SIG-M5 treated with dmso at 0.1 percent for 504 hours (cell line): ENCODE data around the gene SZT2.
"Not testable (repeated sequence)": the region's sequence is repeated elsewhere in the genome, so short reads cannot be mapped to it uniquely, and the experiment has no call there.

Experiments
- DNase-seq: peaks from one replicate; lab custom pipeline; 2025; ENCODE audit not compliant: unreplicated experiment; lab: John Stamatoyannopoulos, UW

SZT2 gene

GRCh38 chr1:43453442-43454269, 64.0 kb downstream of the SZT2 start, which contains the start of gene HYI:
Gene HYI (minus strand): TSS chr1:43453931. CDS start chr1:43453793, 138 bp downstream.
- peak; percentile 20 for DNase-seq

DNA sequence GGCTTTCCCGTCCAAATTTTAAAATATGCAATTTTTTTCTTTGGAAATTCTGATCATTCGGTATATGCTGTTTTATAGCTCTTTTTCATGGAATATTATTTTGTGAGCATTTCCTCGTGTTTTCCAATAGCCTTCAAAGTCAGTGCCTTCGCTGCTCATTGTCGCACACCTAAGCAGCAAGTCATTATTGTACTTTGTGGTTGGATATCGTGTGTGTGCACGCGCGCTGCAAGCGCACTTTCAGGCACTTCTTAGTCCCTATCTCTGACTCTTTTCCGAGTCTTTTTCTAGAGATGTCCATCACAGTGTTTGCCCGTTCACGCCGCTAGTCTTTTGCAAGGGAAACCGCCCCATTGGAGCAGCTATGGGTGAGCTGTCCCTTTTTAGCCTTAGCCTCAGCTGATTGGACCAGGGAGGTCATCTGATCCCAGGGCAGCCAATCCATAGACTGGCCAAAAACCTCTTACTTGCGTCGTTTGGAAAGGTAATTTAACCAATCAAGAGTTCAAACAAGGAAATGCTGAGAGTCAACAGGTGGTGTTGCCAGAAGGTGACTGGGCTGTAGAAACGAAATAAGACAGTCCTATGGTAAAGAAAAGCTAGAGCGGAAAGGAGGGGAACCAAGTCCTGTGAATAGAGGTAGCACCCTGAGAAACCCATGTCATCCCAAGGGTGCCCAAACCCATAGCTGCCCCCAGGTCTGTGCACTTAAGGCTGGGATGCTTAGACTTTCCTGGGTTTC, 64.7 kb downstream of the SZT2 start:
- DNase-seq, result peak; percentile 56

DNA sequence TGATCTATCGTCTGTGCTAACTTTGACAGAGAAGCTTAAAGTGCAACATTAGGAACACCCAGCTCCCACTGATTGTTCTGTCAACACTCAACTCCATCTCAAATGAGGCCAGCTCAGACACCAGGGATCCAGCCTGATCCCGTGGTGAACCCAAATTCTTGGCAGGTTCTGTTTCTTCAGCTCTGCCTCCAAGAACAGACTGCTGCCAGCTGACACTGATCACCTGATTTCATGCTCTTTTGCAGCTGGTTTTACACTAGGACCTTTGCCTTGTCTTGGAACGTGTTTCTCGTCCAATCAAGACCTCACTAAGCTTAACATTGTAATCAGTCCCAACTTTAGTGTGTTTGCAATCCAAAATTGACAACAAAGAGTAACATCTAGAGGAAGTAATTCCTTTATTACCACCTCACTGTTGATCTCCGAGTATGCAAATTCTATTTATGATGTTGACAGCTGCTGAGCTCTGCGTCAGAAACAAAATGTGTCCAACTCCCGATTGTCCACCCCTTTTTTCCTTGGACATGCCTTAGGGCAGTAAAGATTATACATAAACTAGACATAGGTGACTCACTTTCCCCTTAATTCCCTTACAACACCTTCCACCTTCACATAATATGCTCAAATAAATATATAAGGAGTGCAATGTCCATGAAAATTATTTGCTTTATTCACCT, 65.7 kb downstream of the SZT2 start:
- DNase-seq, result no peak

- DNase-seq, result not testable (repeated sequence)
These were observed 68.7 kb downstream of the SZT2 start for GRCh38 chr1:43458379-43458778.

DNA sequence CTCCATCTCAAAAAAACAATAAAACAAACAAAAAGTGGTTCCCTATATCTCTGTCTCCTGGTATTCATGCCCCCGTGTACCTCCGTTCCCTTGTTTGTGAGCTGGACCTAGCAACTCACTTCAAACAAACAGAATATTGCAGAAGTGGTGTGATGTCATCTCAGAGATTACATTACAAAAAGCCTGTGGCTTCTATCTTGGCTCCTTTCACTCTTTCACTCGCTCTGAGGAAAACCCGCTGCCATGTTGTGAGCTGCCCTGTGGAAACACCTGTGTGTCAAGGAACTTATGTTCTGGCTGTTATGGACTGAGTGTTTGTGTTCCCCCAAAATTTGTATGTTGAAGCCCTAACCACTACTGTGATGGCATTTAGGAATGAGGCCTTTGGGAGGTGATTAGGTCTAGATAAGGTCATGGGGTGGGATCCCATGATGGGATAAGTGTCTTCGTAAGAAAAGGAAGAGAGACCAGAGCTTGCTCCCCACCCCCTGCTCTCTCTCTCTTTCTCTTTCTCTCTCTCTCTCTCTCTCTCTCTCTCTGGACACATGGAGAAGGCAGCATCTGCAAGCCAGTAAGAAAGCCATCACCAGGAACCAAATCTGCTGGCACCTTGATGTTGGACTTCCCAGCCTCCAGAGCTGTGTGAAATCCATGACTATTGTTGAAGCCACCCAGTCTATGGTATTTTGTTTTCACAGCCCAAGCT, 71.4 kb downstream of the SZT2 start:
- DNase-seq, result no peak

GRCh38 chr1:43463479-43463878, 73.8 kb downstream of the SZT2 start:
- no peak for DNase-seq

- no peak for DNase-seq
These were observed 75.2 kb downstream of the SZT2 start for GRCh38 chr1:43464681-43465504.

- DNase-seq, result no peak
These were observed 75.9 kb downstream of the SZT2 start for GRCh38 chr1:43465505-43466067.

- DNase-seq, result no peak
These were observed 76.7 kb downstream of the SZT2 start for GRCh38 chr1:43466403-43466802.

DNA sequence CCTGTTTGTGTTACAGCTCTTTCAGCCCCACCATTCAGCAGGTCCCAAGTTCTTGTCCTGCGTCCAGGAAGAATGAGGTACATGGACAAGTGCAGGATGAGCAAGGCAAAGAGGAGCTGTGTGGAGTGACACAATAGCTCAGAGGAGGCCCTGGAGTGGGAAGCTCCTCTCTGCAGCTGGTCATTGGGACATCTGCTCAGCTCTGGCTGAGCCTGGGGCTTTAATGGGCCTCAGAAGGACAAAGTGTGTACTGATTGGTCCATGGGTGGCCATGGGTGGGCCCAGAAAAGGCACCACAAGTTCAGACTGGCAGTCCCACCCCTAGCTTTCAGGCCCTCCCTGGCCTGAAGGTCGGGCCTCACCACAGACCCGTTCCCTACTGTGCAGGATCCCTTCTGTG, 78.7 kb downstream of the SZT2 start:
- no peak for DNase-seq

- no peak for DNase-seq
These were observed 80.2 kb downstream of the SZT2 start for GRCh38 chr1:43469932-43470331.

- DNase-seq, result no peak
These were observed 82.4 kb downstream of the SZT2 start for GRCh38 chr1:43472087-43472462.

DNA sequence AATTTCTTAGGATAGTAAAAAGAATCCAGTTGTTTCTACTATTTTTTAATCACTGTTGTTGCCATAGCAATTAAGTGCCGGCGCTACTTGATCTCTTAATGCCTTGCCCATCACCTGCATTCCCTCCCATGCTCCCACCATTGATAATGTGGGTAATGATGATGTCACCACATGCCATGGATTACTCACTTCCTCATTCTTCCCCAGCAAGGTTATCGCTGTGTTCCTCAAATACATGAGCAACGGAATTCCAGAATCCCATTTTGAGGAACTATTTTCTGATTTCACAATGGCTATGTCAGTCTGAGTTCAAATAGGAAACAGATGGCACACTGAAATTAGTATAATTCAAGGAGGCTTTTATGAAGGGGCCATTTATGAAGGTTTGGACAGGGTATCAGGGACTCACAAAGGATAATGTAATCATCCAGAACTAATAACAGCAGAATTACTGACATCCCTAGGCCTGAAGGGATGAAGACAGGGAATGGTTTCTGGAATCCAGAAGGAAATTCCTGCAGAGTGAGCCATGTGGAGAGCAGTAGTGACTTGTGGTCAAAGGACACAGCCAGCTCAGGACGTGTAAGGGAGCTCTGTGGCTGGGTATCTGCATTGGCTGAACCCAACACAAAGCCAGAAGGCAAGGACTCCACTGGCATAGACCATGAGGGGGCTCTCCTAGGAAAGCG, 82.9 kb downstream of the SZT2 start:
- DNase-seq, result not testable (repeated sequence)

DNA sequence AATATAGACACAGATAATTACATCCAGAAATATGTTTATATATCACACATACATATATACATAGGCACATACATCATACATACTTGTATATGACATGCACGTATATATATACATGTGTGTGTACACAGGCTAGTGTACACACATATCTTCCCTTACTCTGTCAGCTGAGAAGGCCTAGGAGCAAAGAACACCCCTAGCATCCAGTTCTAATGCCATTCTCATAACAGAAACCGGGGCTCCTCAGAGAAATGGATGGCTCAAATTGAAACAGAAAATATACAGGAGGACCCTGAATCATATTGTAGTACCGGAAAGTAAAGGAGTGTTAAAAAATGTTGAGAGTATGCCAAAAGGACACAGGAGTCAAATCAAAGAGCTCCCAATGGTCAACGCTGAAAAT, 83.8 kb downstream of the SZT2 start:
- no peak for DNase-seq

GRCh38 chr1:43475611-43476401, 86.1 kb downstream of the SZT2 start:
- not testable (repeated sequence) for DNase-seq

DNA sequence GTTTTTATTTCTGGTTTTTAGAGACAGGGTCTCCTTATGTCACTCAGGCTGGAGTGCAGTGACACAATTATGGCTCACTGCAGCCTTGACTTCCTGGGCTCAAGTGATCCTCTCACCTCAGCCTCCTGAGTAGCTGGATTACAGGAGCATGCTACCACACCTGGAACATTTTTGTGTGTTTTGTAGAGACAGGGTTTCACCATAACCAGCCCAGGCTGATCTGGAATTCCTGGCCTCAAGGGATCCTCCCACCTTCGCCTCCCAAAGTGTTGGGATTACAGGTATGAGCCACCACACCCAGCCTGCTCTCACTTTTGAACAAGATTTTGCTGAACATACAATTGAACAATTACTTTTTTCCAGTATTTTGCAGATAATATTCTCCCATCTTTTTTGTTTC, 88.0 kb downstream of the SZT2 start:
- DNase-seq, result no peak

GRCh38 chr1:43479414-43479813, 89.7 kb downstream of the SZT2 start:
- no peak for DNase-seq

DNA sequence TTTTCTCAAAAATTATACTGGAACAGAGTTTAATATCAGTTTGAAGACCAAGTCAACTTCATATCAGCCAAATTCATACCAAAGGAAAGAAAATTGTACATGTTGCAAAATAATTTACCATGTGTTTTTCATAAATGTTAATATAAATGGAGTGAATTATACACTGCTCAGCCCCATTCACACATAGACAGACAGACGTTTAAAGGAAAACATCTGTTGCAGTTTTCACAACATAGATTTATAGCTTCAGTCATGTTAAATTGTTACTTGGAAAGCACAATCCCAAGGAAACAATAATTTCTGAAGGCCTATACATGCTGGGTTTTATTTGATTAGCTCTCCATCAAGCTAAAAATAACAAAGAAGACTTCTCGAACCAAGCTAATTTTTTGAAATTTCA, 91.8 kb downstream of the SZT2 start:
- DNase-seq, result no peak

DNA sequence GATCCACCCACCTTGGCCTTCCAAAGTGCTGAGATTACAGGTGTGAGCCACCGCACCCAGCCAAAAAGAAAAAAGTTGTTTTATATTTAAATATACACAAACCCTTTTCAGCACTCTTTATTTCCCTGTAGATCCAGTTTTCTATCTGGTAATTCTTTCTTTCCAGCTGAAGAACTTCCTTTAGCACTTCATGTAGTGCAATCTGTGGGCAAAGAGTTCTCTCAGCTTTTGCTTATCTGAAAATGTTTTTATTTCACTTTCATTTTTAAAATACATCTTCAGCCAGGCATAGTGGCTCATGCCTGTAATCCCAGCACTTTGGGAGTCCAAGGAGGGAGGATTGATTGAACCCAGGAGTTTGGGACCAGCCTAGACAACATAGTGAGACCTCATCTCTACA, 92.5 kb downstream of the SZT2 start:
- DNase-seq, result no peak
